Endothelial cell of umbilical vein (primary cell): Measurements from ENCODE around the gene NUDT16L1. TPM values are rescaled to one million over a fixed set of nuclear protein-coding genes. Genes with fewer than 3 reads are reported as not detected.

Experiments
- BruUV-seq: library from RNA; stranded (reverse); fragments of 400-500 nt; replicated peaks from 2 replicates; lab custom pipeline; 2021; lab: Mats Ljungman, UMichigan
- CTCF ChIA-PET: fragments of 300-600, 350-600 bp; sonication (Branson Sonifier 250); formaldehyde crosslinking; loops from one replicate; lab custom pipeline; 2021; ENCODE audit warnings: antibody characterized with exemption, inconsistent platforms; lab: Charles Lee
- POLR2A ChIA-PET: fragments of 300-600, 350-600 bp; sonication (Branson Sonifier 250); formaldehyde crosslinking; loops from one replicate; lab custom pipeline; 2021; ENCODE audit warnings: antibody characterized with exemption, inconsistent platforms; lab: Charles Lee
- DNase-seq: peaks from one replicate; pipeline ENCODE4 v3.0.0-alpha.2; 2011; ENCODE audit warnings: low read depth, low spot score
- FAIRE-seq: peaks from 2 replicates; lab custom pipeline; 2011; peaks lifted over from hg19 to GRCh38; lab: Jason Lieb, UNC
- H2AFZ ChIP-seq: 2 replicates; pipeline ENCODE4 v1.6.0; 2012; ENCODE audit warnings: low read depth, low read length, control low read depth, inconsistent platforms
- H3K27ac ChIP-seq: 2 replicates; pipeline ENCODE4 v1.5.1; 2011; ENCODE audit warnings: low read depth, mild to moderate bottlenecking, control low read depth, low read length, moderate library complexity; ENCODE audit not compliant: insufficient read depth
- H3K27me3 ChIP-seq, 2 experiments: 2 replicates each; pipeline versions ENCODE4 v1.6.0 to v1.6.1; 2011; ENCODE audit warnings: low read length in 2 of 2, mixed read lengths in 1 of 2; ENCODE audit not compliant: control insufficient read depth in 2 of 2, insufficient read depth in 2 of 2
- H3K36me3 ChIP-seq, 2 experiments: 2 replicates in 1 of 2; 3 replicates in 1 of 2; pipeline ENCODE4 v1.5.1; 2011; ENCODE audit warnings: low read length in 2 of 2, mild to moderate bottlenecking in 1 of 2, moderate library complexity in 1 of 2; ENCODE audit not compliant: control insufficient read depth in 2 of 2, insufficient read depth in 2 of 2; ENCODE audit errors: extremely low read depth in 1 of 2
- H3K4me1 ChIP-seq: 3 replicates; pipeline ENCODE4 v1.5.1; 2011; ENCODE audit warnings: mild to moderate bottlenecking, low read length; ENCODE audit not compliant: control insufficient read depth, insufficient read depth; ENCODE audit errors: extremely low read depth
- H3K4me2 ChIP-seq: 2 replicates; pipeline ENCODE4 v1.6.1; 2011; ENCODE audit warnings: low read length, control low read depth, mixed read lengths; ENCODE audit not compliant: insufficient read depth
- H3K4me3 ChIP-seq, 3 experiments: fragments of 200-600 bp in 1 of 3; sonication (generic), shearing (Covaris generic) in 1 of 3; replicated peaks in 1 of 3; 2 replicates each; pipeline ENCODE4 v1.5.1; 2011 to 2016; ENCODE audit warnings: control low read depth in 3 of 3, low read length in 3 of 3, mild to moderate bottlenecking in 2 of 3, inconsistent platforms in 1 of 3, low read depth in 1 of 3, moderate library complexity in 1 of 3; ENCODE audit not compliant: insufficient read depth in 1 of 3
- H3K79me2 ChIP-seq: 2 replicates; pipeline ENCODE4 v1.6.0; 2012; ENCODE audit warnings: low read length, inconsistent platforms; ENCODE audit not compliant: control insufficient read depth, insufficient read depth
- H3K9ac ChIP-seq: replicated peaks from 2 replicates; pipeline ENCODE3; 2011; ENCODE audit warnings: low read length, control low read depth; ENCODE audit not compliant: insufficient read depth; ENCODE audit errors: extremely low read depth
- H3K9me1 ChIP-seq: replicated peaks from 3 replicates; pipeline ENCODE4 v1.6.0; 2011; ENCODE audit warnings: mild to moderate bottlenecking, low read length; ENCODE audit not compliant: control insufficient read depth, insufficient read depth; ENCODE audit errors: extremely low read depth
- H3K9me3 ChIP-seq: replicated peaks from 2 replicates; pipeline ENCODE4 v1.5.1; 2012; ENCODE audit warnings: low read length, inconsistent platforms; ENCODE audit not compliant: control insufficient read depth, insufficient read depth
- H4K20me1 ChIP-seq: replicated peaks from 2 replicates; pipeline ENCODE3; 2011; ENCODE audit warnings: mild to moderate bottlenecking, low read length; ENCODE audit not compliant: control insufficient read depth, insufficient read depth; ENCODE audit errors: extremely low read depth
- EZH2 ChIP-seq: IDR thresholded peaks from 2 replicates; pipeline ENCODE4 v1.6.1; 2012; ENCODE audit warnings: borderline replicate concordance, low read depth, mild to moderate bottlenecking, moderate library complexity, low read length, inconsistent platforms; ENCODE audit not compliant: severe bottlenecking
- FOS ChIP-seq: IDR thresholded peaks from 2 replicates; pipeline ENCODE4 v1.6.1; 2011; ENCODE audit warnings: mild to moderate bottlenecking, low read length, moderate library complexity, borderline replicate concordance; ENCODE audit not compliant: insufficient read depth
- GATA2 ChIP-seq: IDR thresholded peaks from 2 replicates; pipeline ENCODE4 v1.7.0; 2011; ENCODE audit warnings: low read depth, mild to moderate bottlenecking, moderate library complexity, mixed read lengths, low read length; ENCODE audit not compliant: insufficient read length, insufficient read depth
- JUN ChIP-seq: IDR thresholded peaks from 2 replicates; pipeline ENCODE4 v1.6.1; 2011; ENCODE audit warnings: borderline replicate concordance, low read depth; ENCODE audit not compliant: insufficient read length, insufficient read depth
- MYC ChIP-seq: IDR thresholded peaks from one replicate; pipeline ENCODE4 v1.6.1; 2011; ENCODE audit warnings: mild to moderate bottlenecking, low read depth, low read length
- POLR2A ChIP-seq: IDR thresholded peaks from 2 replicates; pipeline ENCODE4 v1.6.1; 2012; ENCODE audit warnings: low read depth, mild to moderate bottlenecking, control low read depth, low read length
- POLR2AphosphoS5 ChIP-seq: IDR thresholded peaks from 2 replicates; pipeline ENCODE4 v1.6.1; 2012; ENCODE audit warnings: low read depth, mild to moderate bottlenecking, control low read depth, low read length, moderate library complexity; ENCODE audit not compliant: insufficient read depth
- dilution Hi-C: fragments of 300-500 bp; cut with MboI; formaldehyde crosslinking; loops from one replicate; pipeline ENCODE4 v1.15.0; 2019; ENCODE audit warnings: low sequenced_read_pairs; ENCODE audit not compliant: extremely low pct_ligation_motif_present
- intact Hi-C: fragments of 100-400 bp; cut with micrococcal nuclease; formaldehyde crosslinking; loops from one replicate; pipeline ENCODE4 v1.10.0; 2022
- polyA plus RNA-seq, 4 experiments: library from polyadenylated mRNA; depleted of rRNA in 3 of 4; stranded (reverse) in 3 of 4; unstranded in 1 of 4; fragments of >200 nt; gene quantifications; 2 replicates each; pipeline versions ENCODE4 v1.2.1 to v1.2.3, GENCODE V29; 2011 to 2012; ENCODE audit warnings: missing spikeins in 1 of 4
- total RNA-seq: library from RNA; stranded (reverse); gene quantifications from 2 replicates; pipeline ENCODE4 v1.2.3, GENCODE V29; 2021
- TF ChIP-seq, protein P1 (sequence below): IDR thresholded peaks from 2 replicates; pipeline ENCODE4 v1.6.1; 2011; ENCODE audit not compliant: insufficient read depth, insufficient read length
- TF ChIP-seq, protein P2 (sequence below), 2 donors: IDR thresholded peaks; 1 replicate in 1 of 2; 2 replicates in 1 of 2; pipeline ENCODE4 v1.5.1; 2011; ENCODE audit warnings: low read length in 2 of 2, mild to moderate bottlenecking in 2 of 2, moderate library complexity in 2 of 2, control low read depth in 1 of 2, inconsistent platforms in 1 of 2, low read depth in 1 of 2; ENCODE audit not compliant: insufficient read depth in 1 of 2; ENCODE audit errors: extremely low read depth in 1 of 2

The NUDT16L1 gene
- total and polyA plus RNA-seq, 2 donors (not counting 3 experiments of a cell fraction or from before 2014, with no cell fraction given) = 24.7 to 53.1 TPM

DNA sequence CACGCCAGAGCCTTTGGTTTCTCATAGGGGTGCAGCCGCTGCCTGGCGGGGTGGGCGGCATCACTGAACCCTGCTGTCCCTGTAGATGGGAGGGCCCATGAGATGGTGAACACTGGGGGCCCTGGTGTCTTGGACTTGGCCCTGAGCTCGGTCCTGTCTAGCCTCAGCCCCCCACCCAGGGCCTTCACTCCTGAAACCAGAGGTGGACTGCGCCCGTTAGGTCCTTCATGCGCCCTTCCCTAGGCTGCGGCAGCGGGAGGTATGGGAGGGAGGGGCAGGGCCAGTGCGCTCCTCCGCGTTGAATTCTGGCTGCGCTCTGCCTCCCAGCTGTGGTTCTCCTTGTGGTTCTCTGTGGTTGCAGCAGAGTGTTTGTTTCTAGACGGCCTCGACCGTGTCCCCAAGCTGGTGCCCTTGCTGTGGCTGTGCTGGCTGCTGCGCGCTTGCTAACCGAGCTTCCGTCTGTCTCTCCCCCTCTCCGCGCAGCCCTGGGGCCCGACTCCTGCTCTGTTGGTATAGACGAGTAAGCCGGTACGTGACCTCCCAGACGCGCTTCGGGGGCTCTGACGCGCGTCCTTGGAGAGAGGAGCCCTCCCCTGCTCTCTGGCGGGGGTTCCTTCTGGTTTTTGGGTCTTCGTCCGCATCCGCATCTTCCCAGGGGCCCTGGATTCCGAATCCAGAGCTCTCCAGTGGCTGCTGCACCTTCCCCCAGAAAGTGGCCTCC is 7.4 kb upstream of the NUDT16L1 start:
- no peaks in the 10 kb centered on the region for H3K27me3 ChIP-seq
- TF ChIP-seq FOS (no peak), MYC (no peak), POLR2AphosphoS5 (no peak), GATA2 (no peak), POLR2A (no peak), EZH2 (no peak), JUN (no peak)
- TF ChIP-seq, protein P1, sequence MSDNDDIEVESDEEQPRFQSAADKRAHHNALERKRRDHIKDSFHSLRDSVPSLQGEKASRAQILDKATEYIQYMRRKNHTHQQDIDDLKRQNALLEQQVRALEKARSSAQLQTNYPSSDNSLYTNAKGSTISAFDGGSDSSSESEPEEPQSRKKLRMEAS = no peak
- TF ChIP-seq, protein P2, sequence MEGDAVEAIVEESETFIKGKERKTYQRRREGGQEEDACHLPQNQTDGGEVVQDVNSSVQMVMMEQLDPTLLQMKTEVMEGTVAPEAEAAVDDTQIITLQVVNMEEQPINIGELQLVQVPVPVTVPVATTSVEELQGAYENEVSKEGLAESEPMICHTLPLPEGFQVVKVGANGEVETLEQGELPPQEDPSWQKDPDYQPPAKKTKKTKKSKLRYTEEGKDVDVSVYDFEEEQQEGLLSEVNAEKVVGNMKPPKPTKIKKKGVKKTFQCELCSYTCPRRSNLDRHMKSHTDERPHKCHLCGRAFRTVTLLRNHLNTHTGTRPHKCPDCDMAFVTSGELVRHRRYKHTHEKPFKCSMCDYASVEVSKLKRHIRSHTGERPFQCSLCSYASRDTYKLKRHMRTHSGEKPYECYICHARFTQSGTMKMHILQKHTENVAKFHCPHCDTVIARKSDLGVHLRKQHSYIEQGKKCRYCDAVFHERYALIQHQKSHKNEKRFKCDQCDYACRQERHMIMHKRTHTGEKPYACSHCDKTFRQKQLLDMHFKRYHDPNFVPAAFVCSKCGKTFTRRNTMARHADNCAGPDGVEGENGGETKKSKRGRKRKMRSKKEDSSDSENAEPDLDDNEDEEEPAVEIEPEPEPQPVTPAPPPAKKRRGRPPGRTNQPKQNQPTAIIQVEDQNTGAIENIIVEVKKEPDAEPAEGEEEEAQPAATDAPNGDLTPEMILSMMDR (IDR thresholded peaks at IDR 0.05; ENCODE audit: extremely low read depth in 1 of 2, insufficient read depth in 1 of 2, low read depth in 1 of 2, low read length in 2 of 2) = no peak
- intact Hi-C loops = no loop called here
- no peaks in the 10 kb centered on the region for H4K20me1 ChIP-seq
- no peaks in the 10 kb centered on the region for H3K9me1 ChIP-seq
- ChIA-PET POLR2A (no interaction called here), CTCF (interaction anchor here (1.5 kb wide), 1 partner anchor 10 kb away, joined by 3 read pairs; no protein-coding TSS in a partner anchor)
- no peak overlapping the region for H3K27ac ChIP-seq
- dilution Hi-C loops = no loop called here
- H3K36me3 ChIP-seq = peaks cover 4 to 56% of the 10 kb centered on the region in 2 experiments
- no peaks in the 10 kb centered on the region for H3K79me2 ChIP-seq
- H2AFZ ChIP-seq = no peak overlapping the region
- no peaks in the 10 kb centered on the region for H3K4me1 ChIP-seq
- no peak overlapping the region for H3K4me3 ChIP-seq
- FAIRE-seq = no peak
- no peak for DNase-seq
- no peak overlapping the region for H3K4me2 ChIP-seq
- no peaks in the 10 kb centered on the region for H3K9me3 ChIP-seq
- BruUV-seq = no TSS peak
- no peak overlapping the region for H3K9ac ChIP-seq
